HG03378 (cell line): ENCODE measurements around the gene CGB2.
"Not testable (repeated sequence)": the region's sequence is repeated elsewhere in the genome, so short reads cannot be mapped to it uniquely, and the experiment has no call there.

ENCODE experiments used
- ATAC-seq: cut with Tn5 transposase; IDR thresholded peaks from one replicate; pipeline ENCODE4 v1.9.1; 2021; ENCODE audit warnings: mild to moderate bottlenecking, moderate library complexity; ENCODE audit not compliant: unreplicated experiment

Gene CGB2

GRCh38 chr19:49031642-49032301, at the start of gene CGB2:
Gene CGB2, plus strand, starts transcription at chr19:49031890. Its CDS starts 206 bp downstream, at chr19:49032096.
- not testable (repeated sequence) for ATAC-seq

- ATAC-seq = no peak
Measured at GRCh38 chr19:48982280-48982679, 49.4 kb upstream of the CGB2 start.

GRCh38 chr19:48985711-48986110, 46.0 kb upstream of the CGB2 start:
- no peak for ATAC-seq

- no peak for ATAC-seq
Measured at GRCh38 chr19:48986211-48986610, 45.5 kb upstream of the CGB2 start.

GRCh38 chr19:48987323-48987722, 44.4 kb upstream of the CGB2 start:
- ATAC-seq = no peak

- no peak for ATAC-seq
Measured at GRCh38 chr19:48988286-48988685, 43.4 kb upstream of the CGB2 start.

GRCh38 chr19:48988860-48989259, 42.8 kb upstream of the CGB2 start:
- no peak for ATAC-seq

- ATAC-seq = no peak
Measured at GRCh38 chr19:48989701-48990291, 41.9 kb upstream of the CGB2 start.

- ATAC-seq = no peak
Measured at GRCh38 chr19:48990400-48990799, 41.3 kb upstream of the CGB2 start.

- ATAC-seq = no peak
Measured at GRCh38 chr19:48991011-48991609, 40.6 kb upstream of the CGB2 start.

GRCh38 chr19:48991873-48992580, 39.7 kb upstream of the CGB2 start:
- no peak for ATAC-seq

- ATAC-seq = no peak
Measured at GRCh38 chr19:48992581-48993174, 39.0 kb upstream of the CGB2 start.

GRCh38 chr19:48993175-48994034, 38.3 kb upstream of the CGB2 start, which contains the start of the genes GYS1 and RUVBL2:
Gene GYS1, minus strand, starts transcription at chr19:48993309. Its CDS starts 197 bp downstream, at chr19:48993112.
Gene RUVBL2, plus strand, starts transcription at chr19:48993887. Its CDS starts 25 bp downstream, at chr19:48993912.
- ATAC-seq = peak; percentile 80

GRCh38 chr19:48994035-48994386, 37.7 kb upstream of the CGB2 start:
- ATAC-seq = no peak

GRCh38 chr19:48997972-48998371, 33.7 kb upstream of the CGB2 start:
- no peak for ATAC-seq

GRCh38 chr19:48999481-49000325, 32.0 kb upstream of the CGB2 start:
- no peak for ATAC-seq

GRCh38 chr19:49004133-49004532, 27.6 kb upstream of the CGB2 start:
- no peak for ATAC-seq

GRCh38 chr19:49004964-49005614, 26.6 kb upstream of the CGB2 start:
- ATAC-seq = no peak

- ATAC-seq = no peak
Measured at GRCh38 chr19:49006905-49007304, 24.8 kb upstream of the CGB2 start.
